Prostate gland (tissue), 2 donors: Measurements from ENCODE around the gene EBLN1. TPM values are rescaled to one million over a fixed set of nuclear protein-coding genes. Genes with fewer than 3 reads are reported as not detected.

ENCODE experiments used
- DNase-seq: peaks from one replicate; pipeline ENCODE4 v3.0.0-alpha.2; 2019; ENCODE audit warnings: low spot score
- H3K27ac ChIP-seq, 2 donors: fragments of 200-600 bp; sonication (generic); 2 replicates each; pipeline ENCODE4 v1.5.1; 2017 to 2019
- H3K27me3 ChIP-seq: fragments of 200-600 bp; sonication (generic); replicated peaks from 2 replicates; pipeline ENCODE4 v1.5.1; 2019; ENCODE audit not compliant: insufficient read depth
- H3K36me3 ChIP-seq, 2 donors: fragments of 200-600 bp; sonication (generic); 1 replicate in 1 of 2; 2 replicates in 1 of 2; pipeline versions ENCODE4 v1.5.1 to v1.8.1; 2017 to 2019
- H3K4me1 ChIP-seq: fragments of 200-600 bp; sonication (generic); replicated peaks from 2 replicates; pipeline ENCODE4 v1.5.1; 2019
- H3K4me3 ChIP-seq, 2 donors: fragments of 200-600 bp; sonication (generic); 2 replicates each; pipeline ENCODE4 v1.5.1; 2017 to 2019
- H3K9me3 ChIP-seq: fragments of 200-600 bp; sonication (generic); 2 replicates; pipeline ENCODE4 v1.5.1; 2017
- POLR2A ChIP-seq: fragments of 450-650 bp; IDR thresholded peaks from one replicate; pipeline ENCODE4 v1.6.1; 2016; ENCODE audit warnings: antibody characterized with exemption, mild to moderate bottlenecking
- POLR2AphosphoS5 ChIP-seq: sonication (generic); formaldehyde crosslinking; IDR thresholded peaks from one replicate; pipeline ENCODE4 v1.6.1; 2017; ENCODE audit warnings: antibody characterized with exemption
- WGBS: methylation state at CpG from one replicate; pipeline ENCODE4 v1.1.5; 2018; 5-methylcytosine and 5-hydroxymethylcytosine counted together
- intact Hi-C: fragments of 100-400 bp; cut with DNase I; formaldehyde crosslinking; loops from one replicate; pipeline ENCODE4 v1.14.2; 2022
- total RNA-seq, 2 donors: library from RNA; depleted of rRNA; stranded (reverse); fragments of >200 nt; gene quantifications; one replicate each; pipeline ENCODE4 v1.1.0, GENCODE V29; 2016
- TF ChIP-seq, protein P1 (sequence below), 4 experiments: fragments of 200-600 bp in 2 of 4; fragments of 450-650 bp in 2 of 4; sonication (generic) in 2 of 4; IDR thresholded peaks; 1 replicate in 3 of 4; 2 replicates in 1 of 4; pipeline ENCODE4 v1.5.1; 2016 to 2019; ENCODE audit warnings: antibody characterized with exemption in 4 of 4, mild to moderate bottlenecking in 2 of 4, moderate library complexity in 2 of 4

EBLN1 gene
- total RNA-seq, 2 donors from 2014 or later: 1.8 TPM; not detected in 1

DNA sequence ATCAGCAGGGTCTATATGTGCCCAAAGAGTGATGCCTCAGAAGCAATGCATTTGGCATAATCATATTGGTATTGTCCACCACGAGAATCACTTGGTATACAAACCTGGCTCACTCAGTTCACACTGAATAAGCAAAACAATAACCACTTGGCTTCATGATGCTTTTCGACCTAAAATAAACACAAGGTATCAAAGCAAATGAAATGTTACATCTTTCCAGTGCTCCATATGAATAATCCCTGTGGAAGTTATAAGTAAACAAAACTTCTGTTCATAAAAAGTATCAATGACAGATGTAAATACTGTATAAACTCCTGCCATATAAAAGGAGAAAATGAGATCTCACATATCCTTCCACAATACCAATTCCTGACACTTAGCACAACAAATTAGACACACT lies 29.8 kb upstream of the EBLN1 start:
- no peak for TF ChIP-seq POLR2A
- no peak for TF ChIP-seq POLR2AphosphoS5
- TF ChIP-seq, protein P1, sequence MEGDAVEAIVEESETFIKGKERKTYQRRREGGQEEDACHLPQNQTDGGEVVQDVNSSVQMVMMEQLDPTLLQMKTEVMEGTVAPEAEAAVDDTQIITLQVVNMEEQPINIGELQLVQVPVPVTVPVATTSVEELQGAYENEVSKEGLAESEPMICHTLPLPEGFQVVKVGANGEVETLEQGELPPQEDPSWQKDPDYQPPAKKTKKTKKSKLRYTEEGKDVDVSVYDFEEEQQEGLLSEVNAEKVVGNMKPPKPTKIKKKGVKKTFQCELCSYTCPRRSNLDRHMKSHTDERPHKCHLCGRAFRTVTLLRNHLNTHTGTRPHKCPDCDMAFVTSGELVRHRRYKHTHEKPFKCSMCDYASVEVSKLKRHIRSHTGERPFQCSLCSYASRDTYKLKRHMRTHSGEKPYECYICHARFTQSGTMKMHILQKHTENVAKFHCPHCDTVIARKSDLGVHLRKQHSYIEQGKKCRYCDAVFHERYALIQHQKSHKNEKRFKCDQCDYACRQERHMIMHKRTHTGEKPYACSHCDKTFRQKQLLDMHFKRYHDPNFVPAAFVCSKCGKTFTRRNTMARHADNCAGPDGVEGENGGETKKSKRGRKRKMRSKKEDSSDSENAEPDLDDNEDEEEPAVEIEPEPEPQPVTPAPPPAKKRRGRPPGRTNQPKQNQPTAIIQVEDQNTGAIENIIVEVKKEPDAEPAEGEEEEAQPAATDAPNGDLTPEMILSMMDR (IDR thresholded peaks at IDR 0.05): no peak
- Histone ChIP-seq H3K27me3 (no peaks in the 10 kb centered on the region), H3K27ac (no peak overlapping the region), H3K9me3 (no peaks in the 10 kb centered on the region), H3K4me3 (no peak overlapping the region), H3K36me3 (no peaks in the 10 kb centered on the region), H3K4me1 (no peaks in the 10 kb centered on the region)
- WGBS: 51% methylated on average over 2 of the region's 2 CpGs
- intact Hi-C loops: no loop called here
- DNase-seq: no peak

DNA sequence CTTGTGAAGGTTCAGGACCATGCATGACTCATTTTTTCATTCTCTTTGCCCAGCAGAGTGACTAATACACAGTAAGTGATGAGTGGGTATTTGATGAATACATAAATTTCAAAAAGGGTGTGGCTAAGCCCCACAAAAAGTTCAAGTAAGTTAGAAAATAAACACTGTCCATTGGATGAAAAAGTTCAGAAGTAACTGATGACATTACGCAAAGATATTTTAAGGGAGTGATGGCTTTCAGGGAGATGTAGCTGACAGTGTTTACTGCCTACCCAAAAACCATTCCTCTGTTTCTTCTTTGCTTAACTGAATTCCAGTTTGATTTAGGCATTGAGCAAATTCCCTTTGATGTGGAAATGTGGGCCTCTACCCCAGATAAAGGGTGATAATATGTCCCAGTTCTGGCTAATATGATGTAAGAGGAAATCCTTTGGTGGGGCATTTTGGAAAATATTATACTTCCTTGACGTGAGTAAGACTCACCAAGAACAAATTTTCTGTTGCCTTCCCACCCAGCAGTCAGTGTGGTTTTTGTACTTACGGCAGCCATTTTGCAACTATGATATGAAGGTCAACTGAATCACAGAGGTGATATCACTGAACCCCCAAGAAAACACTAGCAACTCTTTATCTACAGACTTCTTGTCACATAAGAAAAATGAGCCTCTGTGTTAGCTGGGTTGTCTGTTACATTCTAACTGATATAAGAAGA lies 29.0 kb upstream of the EBLN1 start:
- H3K4me1 ChIP-seq: no peaks in the 10 kb centered on the region
- H3K9me3 ChIP-seq: no peaks in the 10 kb centered on the region
- intact Hi-C loops: no loop called here
- H3K4me3 ChIP-seq: no peak overlapping the region
- no peak overlapping the region for H3K27ac ChIP-seq
- no peaks in the 10 kb centered on the region for H3K36me3 ChIP-seq
- H3K27me3 ChIP-seq: no peaks in the 10 kb centered on the region
- 87% methylated on average over 3 of the region's 3 CpGs for WGBS
- TF ChIP-seq, protein P1 (IDR thresholded peaks at IDR 0.05): no peak
- TF ChIP-seq POLR2AphosphoS5 (no peak), POLR2A (no peak)
- DNase-seq: no peak

DNA sequence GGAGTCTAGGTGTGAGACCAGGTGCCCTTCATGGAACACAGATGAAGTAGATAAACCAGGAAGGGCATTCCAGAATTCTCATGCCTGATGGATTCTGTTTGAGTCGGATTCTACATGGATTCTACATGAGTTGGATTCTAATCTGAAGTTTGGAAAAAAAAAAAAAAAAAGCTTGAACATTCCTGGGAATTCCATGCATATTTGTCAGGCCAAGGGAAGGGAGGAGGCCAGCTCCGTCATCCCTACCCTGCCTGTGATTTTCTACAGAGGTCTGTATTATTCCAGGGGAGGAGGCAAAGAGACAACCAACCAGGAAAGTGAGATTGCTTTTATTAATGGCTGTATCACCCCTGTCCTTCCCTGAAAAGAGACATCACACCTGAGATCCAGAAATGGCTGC lies 27.8 kb upstream of the EBLN1 start:
- WGBS: 80% methylated on average over 2 of the region's 2 CpGs

DNA sequence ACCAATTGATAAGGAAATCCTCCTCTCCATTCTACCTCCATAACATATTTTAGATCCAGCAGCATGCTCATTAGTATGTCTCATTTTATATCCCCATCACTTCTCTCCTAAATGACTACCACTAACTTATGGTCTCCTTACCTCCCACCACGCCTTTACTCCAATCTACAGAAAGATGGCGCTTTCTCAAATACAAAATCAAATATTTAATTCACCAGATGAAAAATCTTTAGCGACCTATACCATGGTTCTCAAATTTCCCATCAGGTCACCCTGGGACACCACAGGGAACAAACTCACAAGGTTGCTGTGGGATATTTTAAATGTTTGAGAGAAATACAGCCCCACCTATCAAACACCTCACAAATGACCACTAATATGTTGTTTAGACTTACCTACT lies 27.0 kb upstream of the EBLN1 start:
- H3K4me1 ChIP-seq: no peaks in the 10 kb centered on the region
- 90% methylated on average over 3 of the region's 3 CpGs for WGBS
- H3K27me3 ChIP-seq: no peaks in the 10 kb centered on the region
- DNase-seq: no peak
- H3K9me3 ChIP-seq: no peaks in the 10 kb centered on the region
- H3K27ac ChIP-seq: no peak overlapping the region
- no peak overlapping the region for H3K4me3 ChIP-seq
- TF ChIP-seq POLR2AphosphoS5 (no peak), POLR2A (no peak)
- TF ChIP-seq, protein P1 (IDR thresholded peaks at IDR 0.05): no peak
- H3K36me3 ChIP-seq: no peaks in the 10 kb centered on the region
- intact Hi-C loops: no loop called here

More for the DNA sequence above, 27.8 kb upstream of the EBLN1 start:
- TF ChIP-seq, protein P1 (IDR thresholded peaks at IDR 0.05): no peak
- TF ChIP-seq POLR2AphosphoS5 (no peak), POLR2A (no peak)
- Histone ChIP-seq H3K4me3 (no peak overlapping the region), H3K36me3 (no peaks in the 10 kb centered on the region), H3K27me3 (no peaks in the 10 kb centered on the region), H3K4me1 (no peaks in the 10 kb centered on the region), H3K27ac (no peak overlapping the region), H3K9me3 (no peaks in the 10 kb centered on the region)
- no peak for DNase-seq
- intact Hi-C loops: no loop called here

DNA sequence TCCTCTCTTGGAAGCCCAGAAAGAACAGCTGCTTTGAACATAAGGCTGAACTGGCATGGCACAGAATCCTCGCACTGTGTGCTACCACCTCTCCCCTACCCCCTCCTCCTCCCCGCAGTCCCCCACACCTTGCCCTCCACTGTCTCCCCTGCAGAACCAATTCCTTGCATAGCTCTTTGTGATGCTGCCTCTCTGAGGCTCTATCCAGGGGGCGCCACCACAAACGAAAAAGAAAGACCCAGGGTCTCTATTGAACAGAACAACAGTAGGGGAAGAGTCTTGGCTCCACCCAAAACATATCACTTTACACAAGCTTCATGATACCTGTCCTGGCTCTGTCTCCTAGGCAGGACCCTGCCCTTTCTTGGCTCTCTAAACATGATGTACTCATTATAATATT lies 26.2 kb upstream of the EBLN1 start:
- no peaks in the 10 kb centered on the region for H3K36me3 ChIP-seq
- no peak overlapping the region for H3K4me3 ChIP-seq
- no peaks in the 10 kb centered on the region for H3K9me3 ChIP-seq
- H3K27me3 ChIP-seq: no peaks in the 10 kb centered on the region
- no peak overlapping the region for H3K27ac ChIP-seq
- H3K4me1 ChIP-seq: no peaks in the 10 kb centered on the region
- 76% methylated on average over 4 of the region's 4 CpGs for WGBS
- DNase-seq: no peak
- no peak for TF ChIP-seq POLR2A
- TF ChIP-seq, protein P1 (IDR thresholded peaks at IDR 0.05): no peak
- intact Hi-C loops: no loop called here
